Keratinocyte (primary cell): ENCODE results near the gene ACSL3. TPM values are rescaled to one million over a fixed set of nuclear protein-coding genes. Genes with fewer than 3 reads are reported as not detected.

Experiments
- DNase-seq: peaks from one replicate; pipeline ENCODE4 v3.0.0-alpha.2; 2011; ENCODE audit warnings: low read depth, missing footprints, low spot score
- FAIRE-seq: peaks from 2 replicates; lab custom pipeline; 2011; peaks lifted over from hg19 to GRCh38; lab: Jason Lieb, UNC
- H2AFZ ChIP-seq: 2 replicates; pipeline ENCODE4 v1.6.0; 2012; ENCODE audit warnings: low read length, control low read depth, inconsistent platforms; ENCODE audit not compliant: control insufficient read depth
- H3K27ac ChIP-seq: 2 replicates; pipeline ENCODE4 v1.5.1; 2011; ENCODE audit warnings: low read length; ENCODE audit not compliant: control insufficient read depth, insufficient read depth
- H3K27me3 ChIP-seq: 3 replicates; pipeline ENCODE4 v1.6.0; 2011; ENCODE audit warnings: low read length; ENCODE audit not compliant: control insufficient read depth, insufficient read depth; ENCODE audit errors: extremely low read depth
- H3K36me3 ChIP-seq, 2 experiments: 2 replicates in 1 of 2; 3 replicates in 1 of 2; pipeline ENCODE4 v1.5.1; 2011; ENCODE audit warnings: low read length in 2 of 2, mild to moderate bottlenecking in 1 of 2; ENCODE audit not compliant: control insufficient read depth in 2 of 2, insufficient read depth in 2 of 2; ENCODE audit errors: extremely low read depth in 1 of 2
- H3K4me1 ChIP-seq: 3 replicates; pipeline ENCODE4 v1.5.1; 2011; ENCODE audit warnings: low read length; ENCODE audit not compliant: control insufficient read depth, insufficient read depth; ENCODE audit errors: extremely low read depth
- H3K4me2 ChIP-seq: 3 replicates; pipeline ENCODE4 v1.6.0; 2011; ENCODE audit warnings: low read depth, low read length; ENCODE audit not compliant: control insufficient read depth, insufficient read depth; ENCODE audit errors: extremely low read depth
- H3K4me3 ChIP-seq, 3 experiments: fragments of 200-600 bp in 1 of 3; sonication (generic) in 1 of 3; 2 replicates in 2 of 3; 3 replicates in 1 of 3; pipeline ENCODE4 v1.5.1; 2011 to 2016; ENCODE audit warnings: low read length in 3 of 3, mild to moderate bottlenecking in 3 of 3, control low read depth in 2 of 3, inconsistent platforms in 1 of 3, low read depth in 1 of 3, mixed read lengths in 1 of 3, mixed run types in 1 of 3, moderate library complexity in 1 of 3; ENCODE audit not compliant: control insufficient read depth in 2 of 3, insufficient read depth in 2 of 3; ENCODE audit errors: extremely low read depth in 1 of 3
- H3K79me2 ChIP-seq: 2 replicates; pipeline ENCODE4 v1.6.0; 2012; ENCODE audit warnings: low read length; ENCODE audit not compliant: control insufficient read depth, insufficient read depth
- H3K9ac ChIP-seq: 3 replicates; pipeline ENCODE4 v1.6.0; 2011; ENCODE audit warnings: low read length; ENCODE audit not compliant: control insufficient read depth, insufficient read depth; ENCODE audit errors: extremely low read depth
- H3K9me1 ChIP-seq: 3 replicates; pipeline ENCODE4 v1.6.0; 2011; ENCODE audit warnings: low read length; ENCODE audit not compliant: control insufficient read depth, insufficient read depth; ENCODE audit errors: extremely low read depth
- H3K9me3 ChIP-seq: 2 replicates; pipeline ENCODE4 v1.5.1; 2012; ENCODE audit warnings: low read depth, low read length; ENCODE audit not compliant: control insufficient read depth
- H4K20me1 ChIP-seq: 3 replicates; pipeline ENCODE4 v1.6.0; 2011; ENCODE audit warnings: low read length; ENCODE audit not compliant: control insufficient read depth, insufficient read depth; ENCODE audit errors: extremely low read depth
- CTCF ChIP-seq, 3 experiments: IDR thresholded peaks in 1 of 3; conservative IDR thresholded peaks in 1 of 3; optimal IDR thresholded peaks in 1 of 3; 2 replicates in 2 of 3; 3 replicates in 1 of 3; pipeline versions ENCODE3 to v1.5.1; 2011; ENCODE audit warnings: low read length in 3 of 3, mild to moderate bottlenecking in 3 of 3, moderate library complexity in 2 of 3, control low read depth in 1 of 3, inconsistent platforms in 1 of 3; ENCODE audit not compliant: insufficient read depth in 2 of 3; ENCODE audit errors: extremely low read depth in 1 of 3
- EZH2 ChIP-seq: IDR thresholded peaks from one replicate; pipeline ENCODE4 v1.6.1; 2012; ENCODE audit warnings: inconsistent platforms, mild to moderate bottlenecking, low read length, moderate library complexity
- dilution Hi-C: fragments of 300-500 bp; cut with MboI; formaldehyde crosslinking; loops from one replicate; pipeline ENCODE4 v1.7.0; 2020; ENCODE audit warnings: low sequenced_read_pairs; ENCODE audit not compliant: extremely low pct_ligation_motif_present
- polyA plus RNA-seq, 5 experiments: library from polyadenylated mRNA; depleted of rRNA in 3 of 5; stranded (reverse) in 3 of 5; stranded (forward) in 1 of 5; unstranded in 1 of 5; fragments of >200 nt; gene quantifications; 1 replicate in 1 of 5; 2 replicates in 3 of 5; 3 replicates in 1 of 5; pipeline versions ENCODE4 v1.2.1 to v1.2.3, GENCODE V29; 2011 to 2012; ENCODE audit warnings: missing spikeins in 2 of 5, low read depth in 1 of 5, low replicate concordance in 1 of 5

The ACSL3 gene
- polyA plus RNA-seq, 1 donor (not counting 4 experiments of a cell fraction or from before 2014, with no cell fraction given), result 197 TPM

- no peak for FAIRE-seq
- Histone ChIP-seq H3K9me1 (no peaks in the 10 kb centered on the region), H3K36me3 (peaks cover 26 to 28% of the 10 kb centered on the region in 2 experiments)
Measured at GRCh38 chr2:222933458-222933857, 72.6 kb downstream of the ACSL3 start.

GRCh38 chr2:222935688-222936298 lies 75.0 kb downstream of the ACSL3 start:
- Histone ChIP-seq H4K20me1 (peaks cover 5% of the 10 kb centered on the region), H3K4me3 (no peak overlapping the region), H3K79me2 (peaks cover 15% of the 10 kb centered on the region), H2AFZ (no peak overlapping the region), H3K36me3 (peaks cover 24 to 32% of the 10 kb centered on the region in 2 experiments), H3K27me3 (no peaks in the 10 kb centered on the region), H3K27ac (no peak overlapping the region), H3K4me1 (no peaks in the 10 kb centered on the region), H3K9me3 (no peaks in the 10 kb centered on the region), H3K9ac (no peak overlapping the region), H3K9me1 (no peaks in the 10 kb centered on the region), H3K4me2 (no peak overlapping the region)
- FAIRE-seq (peak; percentile 62), DNase-seq (no peak)
- TF ChIP-seq EZH2, result no peak
- TF ChIP-seq CTCF (optimal IDR thresholded peaks at IDR 0.05 in 1 of 3, IDR thresholded peaks at IDR 0.05 in 1 of 3, conservative IDR thresholded peaks at IDR 0.05 in 1 of 3; ENCODE audit: extremely low read depth in 1 of 3, insufficient read depth in 2 of 3, low read length in 3 of 3), result no peak
- dilution Hi-C loops, result no loop called here

More at GRCh38 chr2:222933458-222933857, 72.6 kb downstream of the ACSL3 start:
- dilution Hi-C loops, result no loop called here
- no peaks in the 10 kb centered on the region for H3K27me3 ChIP-seq
- H3K79me2 ChIP-seq, result peaks cover 5% of the 10 kb centered on the region
- H3K4me1 ChIP-seq, result no peaks in the 10 kb centered on the region
- H3K4me2 ChIP-seq, result no peak overlapping the region
- no peak overlapping the region for H2AFZ ChIP-seq
- H3K9ac ChIP-seq, result no peak overlapping the region
- no peak overlapping the region for H3K4me3 ChIP-seq
- no peak for DNase-seq
- H3K27ac ChIP-seq, result no peak overlapping the region
- H4K20me1 ChIP-seq, result no peaks in the 10 kb centered on the region
- no peak for TF ChIP-seq EZH2
- no peak for TF ChIP-seq CTCF (optimal IDR thresholded peaks at IDR 0.05 in 1 of 3, IDR thresholded peaks at IDR 0.05 in 1 of 3, conservative IDR thresholded peaks at IDR 0.05 in 1 of 3; ENCODE audit: extremely low read depth in 1 of 3, insufficient read depth in 2 of 3, low read length in 3 of 3)
- H3K9me3 ChIP-seq, result no peaks in the 10 kb centered on the region
